ENCODE measurements around the gene RAC2.

The RAC2 gene

GRCh38 chr22:37282385-37282677 lies 38.3 kb upstream of the RAC2 start, which contains the start of gene CYTH4:
Gene CYTH4, plus strand, starts transcription at chr22:37282508. Its CDS starts 62 bp downstream, at chr22:37282570.
- Histone ChIP-seq H3K36me3 (ENCODE audit: insufficient read depth, low read length) (no peaks in the 10 kb centered on the region; the same call in 1 of the 2 replicates), H3K4me3 (ENCODE audit: low read depth, low read length, poor library complexity, severe bottlenecking) (peak within 1 kb of the TSS; percentile 55), H4K20me1 (ENCODE audit: insufficient read depth, low read length) (no peaks in the 10 kb centered on the region), H3K27me3 (ENCODE audit: insufficient read depth, low read length) (peaks cover 11% of the 10 kb centered on the region; the same call in 1 of the 2 replicates), H3K9ac (ENCODE audit: low read length) (peak within 1 kb of the TSS; percentile 36; the same call in 1 of the 2 replicates), H3K4me1 (ENCODE audit: insufficient read depth, low read length, severe bottlenecking) (peaks cover 33% of the 10 kb centered on the region), H3K9me2 (ENCODE audit: low read depth, low read length) (no peaks in the 10 kb centered on the region), H3F3A (ENCODE audit: insufficient read depth, low read length) (no peaks in the 10 kb centered on the region), H3K79me2 (ENCODE audit: insufficient read depth, low read length) (no peaks in the 10 kb centered on the region), H3K4me2 (ENCODE audit: low read length) (peak within 1 kb of the TSS; percentile 57), H3K27ac (ENCODE audit: low read depth, low read length, poor library complexity, severe bottlenecking) (no peak within 1 kb of the TSS), H3K9me3 (ENCODE audit: low read length) (no peaks in the 10 kb centered on the region; the same call in 1 of the 2 replicates), H2AFZ (ENCODE audit: low read length) (no peak within 1 kb of the TSS)
- TF ChIP-seq CTCF (IDR thresholded peaks at IDR 0.05; ENCODE audit: low read length) (no peak), EZH2 (IDR thresholded peaks at IDR 0.05; ENCODE audit: borderline replicate concordance, low read length) (no peak)

- no peak for TF ChIP-seq CTCF (IDR thresholded peaks at IDR 0.05; ENCODE audit: low read length)
- TF ChIP-seq EZH2 (IDR thresholded peaks at IDR 0.05; ENCODE audit: borderline replicate concordance, low read length) = no peak
- H3K27ac ChIP-seq (ENCODE audit: low read depth, low read length, poor library complexity, severe bottlenecking) = no peak overlapping the region
- peak overlapping the region; percentile 57 for H3K4me2 ChIP-seq (ENCODE audit: low read length)
- H3K79me2 ChIP-seq (ENCODE audit: insufficient read depth, low read length) = no peaks in the 10 kb centered on the region
- no peaks in the 10 kb centered on the region; the same call in 1 of the 2 replicates for H3K9me3 ChIP-seq (ENCODE audit: low read length)
- peaks cover 11% of the 10 kb centered on the region; the same call in 1 of the 2 replicates for H3K27me3 ChIP-seq (ENCODE audit: insufficient read depth, low read length)
- no peaks in the 10 kb centered on the region for H3F3A ChIP-seq (ENCODE audit: insufficient read depth, low read length)
- peaks cover 33% of the 10 kb centered on the region for H3K4me1 ChIP-seq (ENCODE audit: insufficient read depth, low read length, severe bottlenecking)
- peak overlapping the region; percentile 36; the same call in 1 of the 2 replicates for H3K9ac ChIP-seq (ENCODE audit: low read length)
- peak overlapping the region; percentile 55 for H3K4me3 ChIP-seq (ENCODE audit: low read depth, low read length, poor library complexity, severe bottlenecking)
- H3K9me2 ChIP-seq (ENCODE audit: low read depth, low read length) = no peaks in the 10 kb centered on the region
- no peaks in the 10 kb centered on the region for H4K20me1 ChIP-seq (ENCODE audit: insufficient read depth, low read length)
- no peaks in the 10 kb centered on the region; the same call in 1 of the 2 replicates for H3K36me3 ChIP-seq (ENCODE audit: insufficient read depth, low read length)
- no peak overlapping the region for H2AFZ ChIP-seq (ENCODE audit: low read length)
These were observed 37.7 kb upstream of the RAC2 start for GRCh38 chr22:37281646-37282384.

- Histone ChIP-seq H3K9me2 (ENCODE audit: low read depth, low read length) (no peaks in the 10 kb centered on the region), H4K20me1 (ENCODE audit: insufficient read depth, low read length) (no peaks in the 10 kb centered on the region), H3F3A (ENCODE audit: insufficient read depth, low read length) (no peaks in the 10 kb centered on the region), H3K9me3 (ENCODE audit: low read length) (no peaks in the 10 kb centered on the region; the same call in 1 of the 2 replicates), H3K36me3 (ENCODE audit: insufficient read depth, low read length) (no peaks in the 10 kb centered on the region; the same call in 1 of the 2 replicates), H3K9ac (ENCODE audit: low read length) (no peak overlapping the region), H3K27ac (ENCODE audit: low read depth, low read length, poor library complexity, severe bottlenecking) (no peak overlapping the region), H3K79me2 (ENCODE audit: insufficient read depth, low read length) (no peaks in the 10 kb centered on the region), H3K4me2 (ENCODE audit: low read length) (no peak overlapping the region), H3K4me1 (ENCODE audit: insufficient read depth, low read length, severe bottlenecking) (peaks cover 33% of the 10 kb centered on the region), H3K27me3 (ENCODE audit: insufficient read depth, low read length) (peaks cover 11% of the 10 kb centered on the region; the same call in 1 of the 2 replicates), H3K4me3 (ENCODE audit: low read depth, low read length, poor library complexity, severe bottlenecking) (no peak overlapping the region), H2AFZ (ENCODE audit: low read length) (no peak overlapping the region)
- no peak for TF ChIP-seq CTCF (IDR thresholded peaks at IDR 0.05; ENCODE audit: low read length)
- no peak for TF ChIP-seq EZH2 (IDR thresholded peaks at IDR 0.05; ENCODE audit: borderline replicate concordance, low read length)
These were observed 37.1 kb upstream of the RAC2 start for GRCh38 chr22:37281195-37281594.
